HG03039 (cell line): ENCODE measurements around the gene ARHGAP26.

Source experiments
- ATAC-seq: cut with Tn5 transposase; IDR thresholded peaks from one replicate; pipeline ENCODE4 v1.9.1; 2021; ENCODE audit warnings: mild to moderate bottlenecking, moderate library complexity; ENCODE audit not compliant: unreplicated experiment

Gene ARHGAP26

GRCh38 chr5:142894749-142895148 lies 124.6 kb downstream of the ARHGAP26 start:
- no peak for ATAC-seq

- ATAC-seq, result no peak
Measured at GRCh38 chr5:142896325-142897007, 126.3 kb downstream of the ARHGAP26 start.

- ATAC-seq, result no peak
Measured at GRCh38 chr5:142897328-142897727, 127.2 kb downstream of the ARHGAP26 start.

GRCh38 chr5:142900927-142901326 lies 130.8 kb downstream of the ARHGAP26 start:
- no peak for ATAC-seq

GRCh38 chr5:142901476-142902185 lies 131.5 kb downstream of the ARHGAP26 start:
- no peak for ATAC-seq

GRCh38 chr5:142902186-142902965 lies 132.2 kb downstream of the ARHGAP26 start:
- no peak for ATAC-seq

GRCh38 chr5:142904416-142904815 lies 134.2 kb downstream of the ARHGAP26 start:
- no peak for ATAC-seq

- ATAC-seq, result no peak
Measured at GRCh38 chr5:142905348-142905747, 135.2 kb downstream of the ARHGAP26 start.

GRCh38 chr5:142906863-142907671 lies 136.9 kb downstream of the ARHGAP26 start:
- no peak for ATAC-seq

GRCh38 chr5:142908659-142909058 lies 138.5 kb downstream of the ARHGAP26 start:
- no peak for ATAC-seq

- no peak for ATAC-seq
Measured at GRCh38 chr5:142910128-142910527, 140.0 kb downstream of the ARHGAP26 start.

GRCh38 chr5:142911170-142911569 lies 141.0 kb downstream of the ARHGAP26 start:
- ATAC-seq, result no peak

- ATAC-seq, result no peak
Measured at GRCh38 chr5:142911775-142912174, 141.6 kb downstream of the ARHGAP26 start.

- no peak for ATAC-seq
Measured at GRCh38 chr5:142913728-142914338, 143.7 kb downstream of the ARHGAP26 start.

- ATAC-seq, result no peak
Measured at GRCh38 chr5:142915038-142915437, 144.9 kb downstream of the ARHGAP26 start.

- peak; percentile 72 for ATAC-seq
Measured at GRCh38 chr5:142915813-142916424, 145.7 kb downstream of the ARHGAP26 start.

GRCh38 chr5:142918959-142919635 lies 148.9 kb downstream of the ARHGAP26 start:
- no peak for ATAC-seq

GRCh38 chr5:142920849-142921612 lies 150.9 kb downstream of the ARHGAP26 start:
- ATAC-seq, result no peak
